Measurements from ENCODE around the gene AHCY. TPM values are rescaled to one million over a fixed set of nuclear protein-coding genes. Genes with fewer than 3 reads are reported as not detected.
"Not testable (repeated sequence)": the region's sequence is repeated elsewhere in the genome, so short reads cannot be mapped to it uniquely, and the experiment has no call there.

The AHCY gene
- total RNA-seq, 2 experiments from 2014 or later: 183 to 189 TPM

DNA sequence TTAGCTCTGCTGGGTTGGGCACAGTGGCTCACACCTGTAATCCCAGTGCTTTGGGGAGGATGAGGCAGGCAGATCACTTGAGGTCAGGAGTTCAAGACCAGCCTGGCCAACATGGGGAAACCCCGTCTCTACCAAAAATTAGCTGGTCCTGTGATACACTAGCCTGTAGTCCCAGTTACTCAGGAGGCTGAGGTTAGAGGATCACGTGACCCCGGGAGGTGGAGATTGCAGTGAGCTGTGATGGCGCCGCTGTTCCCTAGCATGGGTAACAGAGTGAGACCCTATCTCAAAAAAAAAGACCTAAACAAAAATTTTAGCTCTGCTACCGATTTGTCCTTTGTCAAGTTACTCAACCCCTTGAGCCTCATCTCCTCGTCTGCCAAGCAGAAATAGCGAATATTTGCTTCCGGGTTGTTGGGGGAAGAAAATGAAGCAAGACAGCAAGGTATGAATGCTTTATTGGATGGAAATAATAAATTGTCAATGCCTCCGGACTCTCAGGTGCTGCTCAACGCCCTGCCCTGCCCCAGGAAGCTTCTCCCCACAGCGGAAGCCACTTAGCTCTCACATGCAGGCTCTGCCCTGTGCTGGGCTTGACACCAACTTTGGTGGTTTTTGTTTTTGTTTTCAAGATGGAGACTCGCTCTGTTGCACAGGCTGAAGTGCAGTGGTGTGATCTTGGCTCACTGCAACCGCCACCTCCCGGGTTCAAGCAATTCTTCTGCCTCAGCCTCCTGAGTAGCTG is 35.0 kb upstream of the AHCY start:
- POLR2A ChIA-PET: no interaction called here
- CTCF ChIA-PET: interaction anchor here (0.7 to 1.2 kb wide), 4 partner anchors 10 to 434 kb away, joined by 3 to 11 read pairs (median 3); no protein-coding TSS in a partner anchor
- DNase-seq (no peak), ATAC-seq (no peak)
- no peaks in the 10 kb centered on the region for H3K4me1 Mint-ChIP-seq
- H3K27me3 Mint-ChIP-seq: no peaks in the 10 kb centered on the region
- no peaks in the 10 kb centered on the region for H3K9me3 Mint-ChIP-seq (ENCODE audit: low read depth)
- intact Hi-C loops (cut with DNase I, micrococcal nuclease): no loop called here
- H3K4me3 Mint-ChIP-seq: no peak overlapping the region
- H3K27ac Mint-ChIP-seq: no peak overlapping the region
- H3K36me3 Mint-ChIP-seq (ENCODE audit: low read depth): no peaks in the 10 kb centered on the region

DNA sequence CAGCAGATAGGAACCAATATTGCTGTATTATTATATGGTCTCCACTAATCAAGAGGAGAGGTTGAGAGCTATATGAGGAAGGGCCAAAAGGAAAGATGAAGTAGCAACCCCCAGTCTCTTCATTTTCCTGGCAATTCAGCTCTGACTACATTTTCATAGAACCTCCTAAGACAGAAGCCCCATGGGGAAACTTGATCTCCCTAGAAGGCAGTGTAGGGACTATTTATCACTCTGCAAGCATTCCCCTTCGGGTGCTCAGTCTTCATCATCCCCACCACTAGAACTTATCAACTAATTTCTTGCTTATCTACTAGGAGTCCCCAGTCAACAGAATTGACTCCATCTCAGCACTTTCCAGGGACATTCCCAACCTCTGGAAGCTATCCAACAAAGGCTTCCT is 34.4 kb upstream of the AHCY start:
- H3K9me3 Mint-ChIP-seq (ENCODE audit: low read depth): no peaks in the 10 kb centered on the region
- DNase-seq (no peak), ATAC-seq (no peak)
- no peak overlapping the region for H3K27ac Mint-ChIP-seq
- H3K4me1 Mint-ChIP-seq: no peaks in the 10 kb centered on the region
- H3K27me3 Mint-ChIP-seq: no peaks in the 10 kb centered on the region
- no peaks in the 10 kb centered on the region for H3K36me3 Mint-ChIP-seq (ENCODE audit: low read depth)
- CTCF ChIA-PET: interaction anchor here (0.5 to 1.2 kb wide), 4 partner anchors 23 to 155 kb away, joined by 3 to 11 read pairs (median 3); no protein-coding TSS in a partner anchor
- H3K4me3 Mint-ChIP-seq: no peak overlapping the region
- intact Hi-C loops (cut with DNase I, micrococcal nuclease): no loop called here
- POLR2A ChIA-PET: no interaction called here

DNA sequence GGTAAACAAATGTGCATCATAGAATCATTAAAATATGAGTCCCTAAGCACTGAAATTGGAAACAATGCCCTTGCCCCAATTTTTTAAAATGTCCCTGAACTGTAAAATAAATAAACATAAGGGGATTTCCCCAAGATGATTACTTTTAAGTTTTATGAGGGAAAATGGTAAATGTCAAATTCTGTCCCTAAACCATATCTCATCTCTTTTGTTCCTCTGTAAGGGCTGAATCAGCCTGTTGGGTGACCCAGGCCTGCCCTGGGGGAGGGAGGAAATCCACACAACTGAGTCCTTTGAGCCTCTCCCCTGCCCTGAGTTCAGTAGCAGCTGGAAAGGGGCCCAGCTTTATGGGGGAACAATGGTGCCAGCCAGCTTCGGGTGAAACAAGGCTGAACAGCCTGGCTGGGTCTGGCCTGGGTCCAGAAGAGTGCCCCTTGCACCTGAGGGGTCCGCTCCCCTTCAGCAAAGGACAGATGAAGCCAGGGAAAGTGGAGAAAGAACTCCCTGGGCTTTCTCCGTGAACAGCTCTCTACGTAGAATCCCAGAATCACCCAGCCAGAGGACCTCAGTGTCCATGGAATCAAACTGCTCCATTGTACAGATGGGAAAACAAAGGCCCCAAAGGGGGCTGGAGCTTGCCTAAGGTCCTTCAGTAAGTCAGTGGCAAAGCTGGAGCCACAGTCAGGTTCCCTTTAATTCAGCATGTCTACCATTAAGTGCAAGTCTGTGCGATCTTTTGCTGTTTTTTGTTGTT is 31.7 kb upstream of the AHCY start:
- no peaks in the 10 kb centered on the region for H3K9me3 Mint-ChIP-seq (ENCODE audit: low read depth)
- intact Hi-C loops (cut with DNase I, micrococcal nuclease): no loop called here
- CTCF ChIA-PET: interaction anchor here (1.9 kb wide), 1 partner anchor 22 kb away, joined by 10 read pairs; no protein-coding TSS in a partner anchor

DNA sequence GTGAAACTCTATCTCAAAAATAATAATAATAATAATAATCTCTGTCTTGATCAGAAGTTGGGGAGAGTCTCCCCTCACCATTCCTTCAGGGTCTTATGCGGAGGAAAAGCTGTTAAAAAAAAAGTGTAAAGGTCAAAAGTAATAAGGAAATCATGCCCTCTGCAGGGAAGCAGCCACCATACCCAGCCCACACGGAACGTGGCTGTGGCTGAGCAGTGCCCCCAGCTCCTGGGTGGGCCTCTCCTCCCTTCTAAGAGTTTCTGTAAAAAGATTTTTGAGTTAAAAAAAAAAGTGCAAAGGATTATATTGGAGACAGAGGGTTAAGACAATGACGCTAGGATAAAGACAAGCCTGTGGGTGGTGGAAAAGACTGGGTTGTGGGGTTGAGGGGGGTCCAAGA is 30.6 kb upstream of the AHCY start:
- ATAC-seq (no peak), DNase-seq (no peak)
- Mint-ChIP-seq H3K27me3 (no peaks in the 10 kb centered on the region), H3K4me1 (no peaks in the 10 kb centered on the region), H3K4me3 (no peak overlapping the region), H3K27ac (no peak overlapping the region), H3K36me3 (ENCODE audit: low read depth) (no peaks in the 10 kb centered on the region), H3K9me3 (ENCODE audit: low read depth) (no peaks in the 10 kb centered on the region)
- CTCF ChIA-PET: interaction anchor here (2.8 kb wide), 1 partner anchor 21 kb away, joined by 8 read pairs; no protein-coding TSS in a partner anchor
- intact Hi-C loops (cut with DNase I, micrococcal nuclease): no loop called here
- POLR2A ChIA-PET: no interaction called here

More for the DNA sequence above, 31.7 kb upstream of the AHCY start:
- POLR2A ChIA-PET: no interaction called here
- H3K4me3 Mint-ChIP-seq: no peak overlapping the region
- no peak overlapping the region for H3K27ac Mint-ChIP-seq
- ATAC-seq: no peak
- no peaks in the 10 kb centered on the region for H3K4me1 Mint-ChIP-seq
- no peak for DNase-seq
- H3K36me3 Mint-ChIP-seq (ENCODE audit: low read depth): no peaks in the 10 kb centered on the region
- H3K27me3 Mint-ChIP-seq: no peaks in the 10 kb centered on the region

DNA sequence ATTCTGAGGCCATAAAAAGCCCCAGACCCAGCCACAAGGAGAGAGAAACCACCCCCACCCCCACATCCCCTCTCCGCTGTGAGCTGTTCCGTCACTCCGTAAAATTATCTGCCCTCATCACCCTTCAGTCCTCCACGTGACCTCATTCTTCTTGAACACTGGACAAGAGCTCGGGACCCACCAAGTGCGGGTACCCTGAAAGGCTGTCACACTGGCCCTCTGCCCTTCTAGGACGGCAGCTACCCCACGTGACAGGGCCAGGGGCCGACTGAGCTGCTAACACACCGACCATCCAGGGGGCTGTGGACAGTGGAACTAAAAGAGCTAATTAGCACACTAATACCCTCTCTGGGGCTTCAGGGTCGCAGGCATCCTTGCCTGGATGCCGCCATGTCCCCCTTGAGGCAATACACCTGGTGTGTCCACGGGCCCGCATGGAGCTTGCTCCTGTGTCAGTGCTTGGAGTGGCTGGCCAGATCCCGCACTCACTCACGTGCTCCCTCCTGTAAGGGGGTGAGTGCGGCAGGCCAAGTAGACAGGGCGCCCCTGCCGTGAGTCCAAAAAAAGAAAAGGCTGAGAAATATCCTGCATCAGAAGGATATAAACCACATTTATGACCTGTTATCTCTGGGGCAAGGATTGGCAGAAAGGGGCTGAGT is 29.2 kb upstream of the AHCY start:
- Mint-ChIP-seq H3K9me3 (ENCODE audit: low read depth) (no peaks in the 10 kb centered on the region), H3K27ac (no peak overlapping the region), H3K4me3 (no peak overlapping the region), H3K4me1 (no peaks in the 10 kb centered on the region), H3K36me3 (ENCODE audit: low read depth) (no peaks in the 10 kb centered on the region), H3K27me3 (no peaks in the 10 kb centered on the region)
- intact Hi-C loops (cut with DNase I, micrococcal nuclease): no loop called here
- CTCF ChIA-PET: interaction anchor here (0.6 to 2.8 kb wide), 3 partner anchors 18 to 202 kb away, joined by 3 to 8 read pairs (median 3); no protein-coding TSS in a partner anchor
- DNase-seq (no peak), ATAC-seq (no peak)
- POLR2A ChIA-PET: interaction anchor here (0.6 kb wide), 1 partner anchor 74 kb away, joined by 4 read pairs; no protein-coding TSS in a partner anchor

DNA sequence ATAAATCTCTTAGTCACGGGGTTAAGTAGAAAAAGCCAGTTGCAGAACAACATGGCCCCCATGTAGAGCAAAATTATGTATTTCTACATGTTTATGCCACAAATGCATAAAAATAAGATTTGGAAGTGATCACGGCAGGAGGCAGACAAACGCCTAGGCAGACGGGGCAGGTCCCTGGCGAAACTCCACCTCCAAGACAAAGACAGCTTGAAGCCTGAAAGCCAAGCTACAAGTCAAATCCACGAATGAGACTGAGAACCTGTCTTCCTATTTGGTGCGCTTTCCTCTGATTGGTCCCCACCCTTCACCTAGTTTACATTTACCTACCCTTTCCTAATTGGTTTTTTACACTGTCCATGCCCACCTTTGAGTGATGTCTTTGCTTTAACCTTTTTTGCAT is 28.7 kb upstream of the AHCY start:
- no peaks in the 10 kb centered on the region for H3K27me3 Mint-ChIP-seq
- no peaks in the 10 kb centered on the region for H3K36me3 Mint-ChIP-seq (ENCODE audit: low read depth)
- H3K4me3 Mint-ChIP-seq: no peak overlapping the region
- ATAC-seq (no peak), DNase-seq (no peak)
- ChIA-PET POLR2A (no interaction called here), CTCF (interaction anchor here (0.9 to 2.8 kb wide), 2 partner anchors 18 to 19 kb away, joined by 3 to 8 read pairs; no protein-coding TSS in a partner anchor)
- intact Hi-C loops (cut with DNase I, micrococcal nuclease): no loop called here
- H3K4me1 Mint-ChIP-seq: no peaks in the 10 kb centered on the region
- no peaks in the 10 kb centered on the region for H3K9me3 Mint-ChIP-seq (ENCODE audit: low read depth)
- no peak overlapping the region for H3K27ac Mint-ChIP-seq

DNA sequence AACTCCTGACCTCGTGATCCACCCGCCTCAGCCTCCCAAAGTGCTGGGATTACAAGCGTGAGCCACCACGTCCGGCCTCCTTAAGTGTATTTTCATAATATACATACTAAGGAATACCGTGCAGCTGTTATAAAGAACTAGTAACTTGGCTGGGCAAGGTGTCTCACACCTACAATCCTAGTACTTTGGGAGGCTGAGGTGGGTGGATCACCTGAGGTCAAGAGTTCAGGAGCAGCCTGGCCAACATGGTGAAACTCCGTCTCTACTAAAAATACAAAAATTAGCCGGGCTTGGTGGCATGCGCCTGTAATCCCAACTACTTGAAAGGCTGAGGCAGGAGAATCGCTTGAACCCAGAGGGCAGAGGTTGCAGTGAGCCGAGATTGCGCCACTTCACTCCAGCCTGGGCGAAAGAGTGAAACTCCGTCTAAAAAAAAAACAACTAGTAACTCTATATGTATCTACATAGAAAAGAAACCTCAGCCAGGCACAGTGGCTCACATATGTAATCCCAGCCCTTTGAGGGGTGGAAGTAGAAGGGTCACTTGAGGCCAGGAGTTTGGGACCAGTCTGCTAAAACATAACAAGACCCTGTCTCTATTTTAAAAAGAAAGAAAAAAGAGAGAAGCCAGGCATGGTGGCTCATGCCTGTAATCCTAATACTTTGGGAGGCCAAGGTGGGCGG is 27.8 kb upstream of the AHCY start:
- H3K4me1 Mint-ChIP-seq; intact Hi-C loops (cut with DNase I, micrococcal nuclease); POLR2A ChIA-PET; H3K4me3 Mint-ChIP-seq; ATAC-seq; H3K36me3 Mint-ChIP-seq (ENCODE audit: low read depth); H3K9me3 Mint-ChIP-seq (ENCODE audit: low read depth); H3K27me3 Mint-ChIP-seq; DNase-seq; H3K27ac Mint-ChIP-seq: not testable (repeated sequence)
- CTCF ChIA-PET: interaction anchor here (2.8 kb wide), 1 partner anchor 19 kb away, joined by 8 read pairs; no protein-coding TSS in a partner anchor

DNA sequence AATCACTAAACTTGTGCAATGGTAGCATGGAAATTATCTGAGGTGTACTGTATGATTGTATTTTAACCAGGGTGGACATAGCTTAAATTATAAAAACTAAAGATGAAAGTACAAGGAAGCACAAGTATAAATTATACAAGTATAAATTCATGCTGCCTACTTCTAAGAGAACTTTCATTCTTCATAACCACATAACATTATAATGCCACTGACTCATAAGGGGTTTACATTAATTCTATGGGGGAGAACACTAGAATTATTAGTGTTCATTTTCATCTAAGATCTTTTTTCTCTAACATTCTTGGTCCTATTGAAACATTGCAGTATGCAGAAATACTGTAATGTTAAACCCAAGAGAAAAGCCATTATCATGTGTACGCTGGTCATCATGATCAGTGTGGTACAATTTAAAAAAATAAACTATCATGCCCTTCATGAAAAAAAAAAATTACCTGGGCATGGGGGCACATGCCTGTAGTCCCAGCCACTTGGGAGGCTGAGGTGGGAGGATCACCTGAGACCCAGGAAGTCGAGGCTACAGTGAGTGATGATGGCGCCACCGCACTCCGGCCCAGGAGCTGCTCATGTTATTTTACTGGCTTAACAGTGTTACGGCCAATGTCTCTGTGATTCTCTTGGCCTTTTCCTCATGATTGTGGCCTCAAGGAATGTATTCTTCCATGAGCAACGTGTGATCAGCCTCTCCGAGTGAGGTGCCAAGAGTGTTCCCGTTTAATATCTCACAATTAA is 25.9 kb upstream of the AHCY start:
- POLR2A ChIA-PET: no interaction called here
- Mint-ChIP-seq H3K27ac (no peak overlapping the region), H3K9me3 (ENCODE audit: low read depth) (no peaks in the 10 kb centered on the region), H3K27me3 (peaks cover 5% of the 10 kb centered on the region), H3K36me3 (ENCODE audit: low read depth) (no peaks in the 10 kb centered on the region), H3K4me1 (no peaks in the 10 kb centered on the region), H3K4me3 (no peak overlapping the region)
- intact Hi-C loops (cut with DNase I, micrococcal nuclease): no loop called here
- CTCF ChIA-PET: no interaction called here
- DNase-seq: no peak
- ATAC-seq: no peak

DNA sequence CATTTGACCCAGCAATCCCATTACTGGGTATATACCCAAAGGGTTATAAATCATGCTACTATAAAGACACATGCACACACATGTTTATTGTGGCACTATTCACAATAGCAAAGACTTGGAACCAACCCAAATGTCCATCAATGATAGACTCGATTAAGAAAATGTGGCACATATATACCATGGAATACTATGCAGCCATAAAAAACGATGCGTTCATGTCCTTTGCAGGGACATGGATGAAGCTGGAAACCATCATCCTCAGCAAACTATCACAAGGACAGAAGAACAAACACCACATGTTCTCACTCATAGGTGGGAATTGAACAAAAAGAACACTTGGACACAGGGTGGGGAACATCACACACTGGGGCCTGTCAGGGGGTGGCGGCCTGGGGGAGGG is 25.1 kb upstream of the AHCY start:
- DNase-seq; H3K9me3 Mint-ChIP-seq (ENCODE audit: low read depth); H3K4me3 Mint-ChIP-seq; H3K36me3 Mint-ChIP-seq (ENCODE audit: low read depth); H3K27ac Mint-ChIP-seq; H3K4me1 Mint-ChIP-seq; ATAC-seq; CTCF ChIA-PET; POLR2A ChIA-PET; H3K27me3 Mint-ChIP-seq; intact Hi-C loops (cut with DNase I, micrococcal nuclease): not testable (repeated sequence)

DNA sequence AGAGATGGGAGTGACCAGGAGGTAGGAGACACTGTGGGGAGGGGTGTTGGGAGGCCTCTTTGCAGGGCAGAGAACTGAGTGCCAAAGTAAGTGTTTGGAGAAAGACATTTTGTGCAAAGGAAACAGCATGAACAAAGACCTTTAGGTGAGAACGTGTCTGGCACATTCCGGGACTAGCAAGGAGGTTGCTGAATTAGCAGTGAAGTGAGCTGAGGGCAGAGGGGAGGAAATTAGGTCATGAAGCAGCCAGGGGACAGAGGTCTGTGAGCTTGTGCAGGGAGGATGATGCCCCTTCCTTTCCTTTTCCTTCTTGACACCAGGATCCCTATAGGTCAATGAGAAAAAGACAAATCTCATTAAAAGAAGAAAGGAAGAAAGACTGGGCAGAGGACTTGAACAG is 21.4 kb upstream of the AHCY start:
- H3K9me3 Mint-ChIP-seq (ENCODE audit: low read depth): no peaks in the 10 kb centered on the region
- intact Hi-C loops (cut with DNase I, micrococcal nuclease): no loop called here
- ChIA-PET CTCF (interaction anchor here (1.6 to 1.8 kb wide), 2 partner anchors 10 to 12 kb away, joined by 4 to 7 read pairs; no protein-coding TSS in a partner anchor), POLR2A (no interaction called here)
- peaks cover 7% of the 10 kb centered on the region for H3K27me3 Mint-ChIP-seq
- no peak for ATAC-seq
- no peaks in the 10 kb centered on the region for H3K4me1 Mint-ChIP-seq
- no peak overlapping the region for H3K4me3 Mint-ChIP-seq
- DNase-seq: no peak
- no peaks in the 10 kb centered on the region for H3K36me3 Mint-ChIP-seq (ENCODE audit: low read depth)
- no peak overlapping the region for H3K27ac Mint-ChIP-seq

Measured in activated CD4-positive, alpha-beta T cell treated with anti-CD3 and anti-CD28 coated beads for 36 hours (primary cell).